Activated CD4-positive, CD25-positive, alpha-beta regulatory T cell treated with anti-CD3 and anti-CD28 coated beads, Interleukin-2, amount 50 U/mL, for 16 hours (primary cell): ENCODE data around the gene COL24A1.
"Not testable (repeated sequence)": the region's sequence is repeated elsewhere in the genome, so short reads cannot be mapped to it uniquely, and the experiment has no call there.

Experiments
- DNase-seq: peaks from one replicate; pipeline ENCODE4 v3.0.0-alpha.2; 2020; ENCODE audit warnings: low read depth, low spot score

Gene COL24A1

DNA sequence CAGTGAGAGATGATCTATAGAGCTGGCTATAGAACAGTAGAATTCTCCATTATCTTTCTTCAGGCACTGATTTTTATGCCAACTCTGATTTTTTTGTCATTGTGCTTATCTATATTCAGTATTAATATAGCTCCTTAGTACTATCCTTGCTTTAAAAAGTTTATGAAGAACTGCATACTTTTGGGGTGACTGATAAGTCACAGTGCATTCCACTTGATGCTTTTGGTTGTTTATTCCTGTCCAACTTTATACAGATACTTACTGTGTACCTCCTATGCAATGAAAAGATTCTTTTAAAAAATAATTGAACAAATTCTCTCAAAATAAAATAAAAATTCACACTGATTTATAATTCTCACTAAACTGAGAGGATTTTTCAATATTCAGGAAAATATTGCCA lies 71.6 kb downstream of the COL24A1 start:
- no peak for DNase-seq

GRCh38 chr1:86082183-86082582 lies 74.4 kb downstream of the COL24A1 start:
- DNase-seq: no peak

GRCh38 chr1:86072474-86072873 lies 84.1 kb downstream of the COL24A1 start:
- DNase-seq: not testable (repeated sequence)

DNA sequence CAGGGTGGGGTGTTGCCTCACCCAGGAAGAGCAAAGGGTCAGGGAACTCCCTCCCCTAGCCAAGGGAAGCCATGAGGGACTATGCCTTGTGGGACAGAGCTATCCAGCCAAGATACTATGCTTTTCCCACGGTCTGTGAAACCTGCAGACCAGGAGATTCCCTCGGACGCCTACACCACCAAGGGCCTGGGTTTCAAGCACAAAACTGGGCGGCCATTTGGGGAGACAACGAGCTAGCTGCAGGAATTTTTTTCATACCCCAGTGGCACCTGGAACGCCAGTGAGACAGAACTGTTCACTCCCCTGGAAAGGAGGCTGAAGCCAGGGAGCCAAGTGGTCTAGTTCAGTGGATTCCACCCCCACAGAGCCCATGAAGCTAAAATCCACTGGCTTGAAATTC lies 84.7 kb downstream of the COL24A1 start:
- not testable (repeated sequence) for DNase-seq

DNA sequence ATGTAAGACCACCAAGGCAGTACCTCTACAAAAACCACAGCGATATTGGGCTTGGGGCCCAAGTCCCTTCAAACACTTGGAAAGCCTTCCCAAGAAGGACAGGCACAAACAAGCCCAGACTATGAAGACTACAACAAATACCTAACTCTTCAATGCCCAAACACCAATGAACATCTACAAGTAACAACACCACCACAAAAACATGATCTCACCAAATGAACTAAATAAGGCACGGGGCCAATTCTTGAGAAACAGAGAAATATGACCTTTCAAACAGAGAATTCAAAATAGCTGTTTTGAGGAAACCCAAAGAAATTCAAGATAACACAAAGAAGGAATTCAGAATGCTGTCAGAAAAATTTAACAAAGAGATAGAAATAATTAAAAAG lies 86.8 kb downstream of the COL24A1 start:
- DNase-seq: no peak

DNA sequence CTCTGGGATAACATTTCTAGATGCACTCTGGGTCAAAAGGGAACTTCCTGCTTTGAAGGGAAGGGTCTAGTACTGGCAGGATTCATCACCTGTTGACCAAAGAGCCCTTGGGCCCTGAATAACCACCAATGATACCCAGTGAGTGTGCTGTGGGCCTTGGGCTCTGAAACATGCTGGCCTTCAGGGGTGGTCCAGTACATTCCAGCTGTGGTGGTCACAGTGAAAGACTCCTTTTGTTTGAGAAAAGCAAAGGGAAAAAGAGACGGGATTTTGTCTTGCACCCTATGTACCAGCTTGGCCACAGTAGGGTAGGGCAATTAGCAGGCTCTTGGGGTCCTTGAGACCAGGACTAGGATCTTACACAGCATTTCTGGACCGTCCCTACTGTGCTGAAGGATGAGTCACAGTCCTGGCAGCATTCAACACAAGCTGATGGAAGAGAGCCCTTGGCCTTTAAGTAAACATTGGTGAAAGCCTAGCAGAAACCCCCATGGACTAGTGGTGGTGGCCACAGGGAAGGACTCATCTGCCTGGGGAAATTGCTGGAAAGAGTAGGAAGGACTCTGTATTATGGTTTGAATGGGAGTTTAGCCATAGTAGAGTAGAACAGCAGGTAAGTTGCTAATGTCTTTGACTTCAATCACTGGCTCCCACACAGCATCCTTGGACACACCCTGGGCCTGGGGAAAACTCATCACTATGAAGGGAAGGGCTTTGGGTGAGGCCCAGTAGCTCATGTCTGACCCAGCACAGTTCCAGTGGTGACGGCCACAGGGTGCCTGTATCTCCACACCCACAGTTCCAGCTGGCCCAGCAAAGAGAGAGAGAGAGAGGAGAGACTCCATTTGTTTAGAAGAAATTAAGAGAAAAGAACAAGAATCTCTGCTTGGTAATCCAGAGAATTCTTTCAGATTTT lies 87.5 kb downstream of the COL24A1 start:
- no peak for DNase-seq

DNA sequence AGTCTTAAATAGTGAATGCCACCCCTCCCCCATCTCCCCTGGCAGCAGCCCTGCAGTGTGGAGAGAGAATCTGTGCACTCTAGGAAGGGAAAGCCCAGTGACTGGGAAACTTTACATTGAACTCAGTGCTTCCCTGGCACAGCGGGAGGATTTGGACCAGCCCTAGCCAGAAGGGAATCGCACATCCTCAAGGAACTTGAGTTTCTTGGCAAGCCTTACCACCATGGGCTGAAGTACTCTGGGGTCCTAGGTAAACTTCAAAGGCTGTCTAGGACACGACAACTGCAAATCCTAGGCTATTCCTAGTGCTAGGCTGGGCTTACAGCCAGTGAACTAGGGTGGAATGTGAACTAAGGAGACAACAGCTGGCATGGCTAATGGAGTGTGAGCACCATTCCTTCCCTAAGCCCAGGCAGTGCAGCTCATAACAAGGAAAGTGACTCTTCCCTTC lies 88.3 kb downstream of the COL24A1 start:
- DNase-seq: no peak

DNA sequence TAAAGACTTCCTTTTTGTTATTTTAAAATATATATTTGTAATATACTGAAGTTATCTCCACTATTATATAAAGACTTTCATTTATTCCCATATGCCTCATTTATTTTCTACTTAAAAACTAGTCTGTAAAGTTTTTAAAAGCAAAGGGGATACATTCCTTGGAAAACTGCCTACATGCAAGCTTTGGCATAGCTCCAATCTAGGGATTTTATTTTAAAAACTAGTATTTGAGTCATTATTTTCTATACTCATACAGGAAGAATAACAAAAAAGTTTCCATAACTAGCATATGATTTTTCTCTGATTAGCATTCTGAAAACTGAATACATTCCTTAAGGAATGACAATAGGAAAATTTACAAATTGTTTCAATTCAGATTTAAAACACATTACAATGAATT lies 88.9 kb downstream of the COL24A1 start:
- no peak for DNase-seq

- DNase-seq: no peak
Observed at GRCh38 chr1:86064899-86065298, 91.7 kb downstream of the COL24A1 start.

DNA sequence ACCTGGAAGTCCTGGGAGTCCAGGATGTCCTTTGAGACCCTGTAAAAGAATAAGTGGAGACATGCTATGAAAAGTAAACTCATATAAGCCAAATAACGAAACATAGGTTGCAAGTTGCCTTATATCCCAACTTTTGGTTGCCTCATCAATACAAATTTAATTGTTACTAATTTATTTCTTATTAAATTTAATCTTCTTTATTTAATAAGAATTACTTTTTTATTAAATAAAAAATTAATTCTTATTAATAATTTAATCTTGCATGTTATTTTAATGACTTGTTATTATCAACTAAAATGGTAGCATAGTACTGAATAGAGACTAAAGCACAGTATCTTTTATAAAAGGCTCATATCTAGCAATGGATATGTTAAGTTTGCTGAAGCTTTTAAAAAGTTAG lies 92.9 kb downstream of the COL24A1 start:
- DNase-seq: no peak

DNA sequence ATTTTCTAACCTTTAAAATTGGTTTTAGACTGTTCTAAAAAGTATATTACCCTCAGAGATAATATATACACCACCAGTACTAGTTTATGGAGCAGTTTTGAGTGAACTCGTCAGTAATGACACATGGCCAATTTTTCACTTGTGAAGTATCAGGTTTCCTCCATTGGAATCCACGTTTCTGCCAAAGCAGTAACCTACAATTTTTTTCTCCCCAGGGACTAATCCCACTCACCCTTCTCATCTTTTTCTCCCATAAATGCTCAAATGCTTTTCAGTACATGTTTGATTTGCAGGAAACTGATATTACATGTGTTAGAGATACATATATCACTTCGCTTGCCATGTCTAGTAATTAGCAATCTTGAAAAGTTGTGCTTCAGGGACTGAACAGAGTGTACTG lies 94.1 kb downstream of the COL24A1 start:
- no peak for DNase-seq

DNA sequence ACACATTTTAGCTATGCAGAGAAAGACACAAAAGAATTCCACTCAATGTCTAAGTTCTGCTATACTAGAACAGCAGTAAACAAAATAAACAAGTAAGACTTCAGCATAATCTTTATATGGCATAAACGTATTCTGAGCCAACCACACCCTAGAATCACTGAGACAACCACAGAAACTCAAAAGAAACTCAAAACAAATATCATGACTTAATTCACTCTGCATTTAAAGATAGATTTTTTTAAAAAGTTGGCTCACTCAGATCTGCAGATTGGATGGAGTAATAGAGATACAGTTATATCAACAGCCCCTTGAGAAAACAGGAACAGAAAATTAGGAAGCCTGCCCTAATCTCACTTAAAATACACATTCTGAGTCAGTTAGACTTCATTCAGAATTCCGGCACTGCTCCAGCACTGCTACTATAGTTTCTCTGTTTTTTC lies 95.0 kb downstream of the COL24A1 start:
- DNase-seq: no peak

DNA sequence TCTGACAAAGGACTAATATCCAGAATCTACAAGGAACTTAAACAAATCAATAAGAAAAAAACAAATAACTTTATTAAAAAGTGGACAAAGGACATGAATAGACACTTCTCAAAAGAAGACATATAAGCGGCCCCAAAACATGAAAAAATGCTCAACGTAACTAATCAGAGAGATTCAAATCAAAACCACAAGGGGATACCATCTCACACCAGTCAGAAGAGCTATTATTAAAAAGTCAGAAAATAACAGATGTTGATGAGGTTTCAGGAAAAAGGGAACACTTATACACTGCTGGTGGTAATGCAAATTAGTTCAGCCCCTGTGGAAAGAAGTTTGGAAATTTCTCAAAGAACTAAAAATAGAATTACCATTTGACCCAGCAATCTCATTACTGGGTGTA lies 102.2 kb downstream of the COL24A1 start:
- no peak for DNase-seq

- no peak for DNase-seq
Observed at GRCh38 chr1:86052948-86053698, 103.4 kb downstream of the COL24A1 start.

GRCh38 chr1:86035101-86035500 lies 121.5 kb downstream of the COL24A1 start:
- no peak for DNase-seq

- no peak for DNase-seq
Observed at GRCh38 chr1:86030180-86030579, 126.4 kb downstream of the COL24A1 start.

DNA sequence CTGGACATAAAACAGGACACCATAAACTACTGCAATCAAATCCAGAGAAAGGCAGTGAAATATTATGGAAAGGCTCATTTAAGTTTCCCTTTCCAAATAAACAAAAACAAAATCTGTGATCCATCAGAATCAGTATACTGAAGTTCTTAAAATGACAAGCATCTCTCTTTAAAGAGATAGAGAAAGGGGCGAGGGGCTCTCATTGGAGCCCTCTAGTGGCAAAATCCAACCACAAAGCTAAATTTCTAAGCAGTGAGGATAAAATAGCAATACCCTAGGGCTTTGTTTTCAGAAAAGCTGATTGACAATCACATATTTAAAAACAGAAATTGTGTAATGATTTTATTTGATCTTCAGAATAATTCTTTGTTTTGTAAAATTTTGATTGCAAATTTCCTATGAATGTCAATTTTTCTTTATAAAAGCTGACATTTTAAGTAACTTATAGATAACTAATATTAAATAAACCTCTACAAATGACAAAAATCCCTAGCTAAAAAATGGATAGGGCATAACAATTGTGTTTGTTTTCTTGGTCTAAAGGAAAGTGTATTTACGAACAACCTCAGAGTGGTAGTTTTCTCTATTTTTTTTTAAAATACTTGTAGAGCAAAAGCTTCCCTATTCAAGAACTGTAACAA lies 138.2 kb downstream of the COL24A1 start:
- no peak for DNase-seq

DNA sequence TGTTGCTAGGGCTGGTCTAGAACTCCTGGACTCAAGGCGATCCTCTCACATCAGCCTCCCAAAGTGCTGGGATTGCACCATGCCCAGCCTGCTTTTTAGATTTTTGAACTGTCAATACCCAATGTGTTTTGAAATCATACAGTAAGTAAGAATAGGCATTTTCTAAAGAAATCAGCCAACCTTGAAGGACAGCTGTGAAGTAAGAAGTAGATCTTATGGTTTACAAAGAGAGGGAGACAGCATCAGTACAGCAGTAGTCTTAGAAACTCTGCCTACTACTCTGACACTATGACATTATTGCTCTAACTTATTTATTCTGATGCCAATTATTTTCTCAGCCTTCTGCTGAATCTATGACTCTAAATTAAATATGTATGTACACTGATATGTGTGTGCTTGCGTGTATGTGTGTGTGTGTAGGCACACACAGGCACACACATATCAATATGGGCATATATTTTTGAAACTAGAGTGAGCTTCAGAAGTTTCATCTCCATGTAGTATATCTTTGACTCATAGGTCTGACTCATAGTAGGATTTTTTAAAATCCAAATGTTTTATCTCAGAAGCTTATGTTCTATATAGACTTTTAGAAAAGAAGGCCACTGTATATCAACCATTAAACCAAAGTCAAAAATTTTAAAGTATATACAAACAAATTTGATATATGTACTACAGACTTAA lies 140.4 kb downstream of the COL24A1 start:
- no peak for DNase-seq

DNA sequence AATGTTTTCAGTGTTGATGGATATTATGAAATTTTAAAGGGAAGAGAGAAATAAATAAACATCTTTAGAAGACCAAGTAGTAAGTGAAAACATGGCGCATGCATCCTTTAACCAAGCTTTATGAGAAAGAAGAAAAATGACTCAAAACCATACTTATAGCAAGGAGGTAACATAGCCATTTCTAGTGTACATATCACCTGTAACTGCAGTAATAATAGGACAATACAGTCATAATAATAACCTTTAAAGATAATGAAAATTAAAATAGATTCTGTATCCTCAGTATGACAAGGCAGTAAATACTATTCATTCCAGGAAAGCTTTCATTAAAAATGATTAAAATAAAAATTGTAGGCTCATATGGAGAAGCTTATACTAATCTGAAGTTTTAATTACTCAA lies 141.2 kb downstream of the COL24A1 start:
- no peak for DNase-seq

GRCh38 chr1:86000601-86001000 lies 156.0 kb downstream of the COL24A1 start:
- DNase-seq: no peak

DNA sequence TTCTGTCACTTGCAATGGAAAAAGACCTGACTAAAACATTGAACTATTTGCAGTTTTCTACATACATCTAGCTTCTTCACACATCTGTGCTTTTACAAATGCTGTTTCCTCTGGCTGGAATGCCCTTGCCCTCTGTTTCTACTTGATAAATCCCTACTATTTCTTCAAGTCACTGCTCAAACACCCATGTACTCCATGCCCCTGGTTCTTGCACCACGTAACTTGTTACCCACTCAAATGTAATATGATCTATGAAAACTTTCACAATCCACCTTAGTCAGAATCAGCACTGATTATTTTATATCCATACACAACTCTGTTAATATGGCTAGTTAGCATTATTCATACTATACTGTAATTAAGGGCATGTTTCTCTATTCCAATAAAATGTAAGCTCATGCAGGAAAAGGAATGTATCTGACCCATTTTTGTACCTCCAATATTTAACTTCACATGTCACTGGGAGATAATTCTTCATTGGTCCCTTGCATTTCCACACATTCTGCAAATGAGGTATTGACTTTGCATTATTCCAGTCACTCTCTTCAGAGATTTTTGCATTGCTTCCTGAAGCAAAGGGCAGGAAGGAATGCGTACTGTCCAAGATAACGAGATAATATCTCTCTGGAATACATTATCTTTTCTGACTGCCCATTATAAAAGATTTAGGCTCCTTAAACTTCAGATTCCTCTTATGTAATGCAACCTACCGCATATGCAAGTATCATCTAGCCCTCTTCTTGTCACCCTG lies 158.3 kb downstream of the COL24A1 start:
- DNase-seq: no peak
